GM19025 (cell line): ENCODE data around the gene C9orf50.
"Not testable (repeated sequence)": the region's sequence is repeated elsewhere in the genome, so short reads cannot be mapped to it uniquely, and the experiment has no call there.

Source experiments
- ATAC-seq: cut with Tn5 transposase; IDR thresholded peaks from one replicate; pipeline ENCODE4 v1.9.1; 2021; ENCODE audit warnings: mild to moderate bottlenecking, low read depth, moderate library complexity; ENCODE audit not compliant: unreplicated experiment

Gene C9orf50

GRCh38 chr9:129620669-129621295 is at the start of gene C9orf50:
Gene C9orf50, minus strand, starts transcription at chr9:129621101. Its CDS starts 527 bp downstream, at chr9:129620574.
- no peak for ATAC-seq

DNA sequence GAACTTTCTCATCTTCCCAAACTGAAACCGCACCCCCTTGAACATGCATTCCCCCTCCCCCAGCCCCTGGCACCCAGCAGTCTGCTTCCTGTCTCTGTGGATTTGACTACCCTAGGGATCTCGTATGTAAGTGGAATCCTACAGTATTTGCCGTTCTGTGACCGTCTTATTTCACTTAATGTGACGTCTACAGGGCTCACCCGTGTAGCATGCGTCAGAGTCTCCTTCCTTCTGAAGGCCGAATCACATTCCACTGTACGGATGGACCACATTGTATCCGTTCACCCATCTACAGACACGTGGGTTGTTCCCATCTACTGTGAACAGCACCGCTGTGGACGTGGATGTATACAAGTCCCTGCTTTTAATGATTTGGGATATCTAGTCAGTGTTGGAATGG is 49.0 kb upstream of the C9orf50 start:
- ATAC-seq, result no peak

DNA sequence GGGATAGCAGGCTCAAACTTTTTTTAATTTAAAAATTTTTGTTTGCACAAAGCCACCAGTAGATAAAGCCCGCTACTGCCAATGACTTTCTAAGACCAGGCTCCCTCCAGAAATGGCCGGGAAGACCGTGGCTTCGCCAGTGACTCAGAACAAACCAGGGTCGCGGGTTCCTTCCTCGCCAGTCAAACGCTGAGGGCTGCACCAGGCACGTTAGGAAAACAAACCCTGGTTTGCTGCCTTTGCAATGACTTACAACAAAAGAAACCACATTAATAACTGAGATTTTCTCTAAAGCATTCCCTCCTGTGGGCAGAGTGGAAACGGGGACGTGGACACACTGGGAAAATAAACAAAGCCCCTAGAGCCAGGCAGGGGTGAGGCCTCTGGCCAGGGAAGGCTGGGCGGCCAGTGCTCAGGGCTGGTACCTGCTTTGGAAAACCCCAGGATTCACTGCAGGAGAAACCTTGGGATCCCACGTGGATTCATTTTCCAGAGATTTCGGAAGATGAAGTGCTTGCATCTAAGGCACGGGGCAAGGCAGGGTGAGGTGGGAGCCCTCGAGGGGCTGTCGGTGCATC is 48.3 kb upstream of the C9orf50 start:
- no peak for ATAC-seq

- no peak for ATAC-seq
Observed at GRCh38 chr9:129667850-129668249, 46.9 kb upstream of the C9orf50 start.

DNA sequence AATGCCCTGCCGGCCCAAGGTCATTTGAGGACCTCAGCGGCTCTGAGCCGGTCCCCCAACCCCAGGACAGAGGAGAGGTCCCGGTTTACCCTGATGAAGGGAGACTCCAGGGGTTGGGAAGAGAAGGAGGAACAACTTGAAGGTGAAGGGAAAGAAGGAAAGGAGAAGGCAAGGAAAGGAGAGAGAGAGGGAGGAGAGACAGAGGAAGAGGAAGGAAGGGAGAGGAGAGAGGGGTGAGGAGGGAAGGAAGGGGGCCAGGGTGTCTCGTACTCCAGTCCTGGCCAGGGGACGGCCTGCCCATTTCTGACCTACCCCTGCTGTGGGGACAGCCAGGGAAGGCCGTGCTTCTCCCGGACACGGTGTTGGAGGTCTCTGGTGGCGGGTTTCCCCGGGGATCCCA is 46.5 kb upstream of the C9orf50 start:
- ATAC-seq, result no peak

DNA sequence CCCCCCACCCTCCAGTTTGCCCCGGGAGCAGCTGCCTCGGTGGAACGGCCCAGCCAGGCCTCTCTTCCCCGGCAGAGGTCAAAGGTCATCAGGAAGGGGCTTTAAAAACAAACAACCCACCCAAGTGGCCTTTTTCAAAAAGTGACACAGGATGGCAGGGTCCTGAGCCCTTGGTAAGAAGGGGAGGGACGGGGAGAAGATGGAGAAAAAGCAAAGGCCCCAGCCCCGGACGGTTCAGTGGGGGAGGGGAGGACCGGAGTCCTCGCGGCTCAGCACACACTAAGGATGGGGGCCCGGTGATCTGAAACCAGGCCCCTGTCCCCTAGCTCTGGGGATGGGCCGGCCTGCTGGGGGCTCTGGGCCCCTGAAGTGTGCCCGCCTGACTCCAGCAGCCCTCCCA is 45.7 kb upstream of the C9orf50 start:
- ATAC-seq, result no peak

DNA sequence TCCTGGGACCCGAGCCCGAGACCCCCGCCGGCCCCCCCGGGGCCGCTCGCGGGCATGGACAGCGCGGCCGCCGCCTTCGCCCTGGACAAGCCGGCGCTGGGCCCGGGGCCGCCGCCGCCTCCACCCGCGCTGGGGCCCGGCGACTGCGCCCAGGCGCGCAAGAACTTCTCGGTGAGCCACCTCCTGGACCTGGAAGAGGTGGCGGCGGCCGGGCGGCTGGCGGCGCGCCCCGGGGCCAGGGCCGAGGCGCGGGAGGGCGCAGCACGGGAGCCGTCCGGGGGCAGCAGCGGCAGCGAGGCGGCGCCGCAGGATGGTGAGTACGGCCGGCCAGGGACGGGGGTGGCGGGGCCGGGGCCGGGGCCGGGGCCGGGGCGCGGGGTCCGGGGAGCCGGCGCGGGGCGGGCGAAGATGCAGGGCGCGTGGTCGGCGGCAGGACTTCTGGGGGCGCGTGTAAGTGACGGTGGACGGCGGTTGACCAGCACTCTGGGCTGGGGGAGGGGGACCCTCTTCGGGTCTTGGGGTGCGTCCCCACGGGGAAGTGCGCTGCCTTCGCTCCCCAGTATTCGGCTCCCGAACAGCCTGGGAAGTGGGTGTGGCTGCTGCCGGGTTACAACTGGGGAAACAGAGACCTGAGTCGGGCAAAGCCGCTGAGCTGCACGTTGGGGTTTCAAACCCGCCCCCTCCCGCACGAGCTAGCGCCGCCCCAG is 45.1 kb upstream of the C9orf50 start:
- no peak for ATAC-seq

DNA sequence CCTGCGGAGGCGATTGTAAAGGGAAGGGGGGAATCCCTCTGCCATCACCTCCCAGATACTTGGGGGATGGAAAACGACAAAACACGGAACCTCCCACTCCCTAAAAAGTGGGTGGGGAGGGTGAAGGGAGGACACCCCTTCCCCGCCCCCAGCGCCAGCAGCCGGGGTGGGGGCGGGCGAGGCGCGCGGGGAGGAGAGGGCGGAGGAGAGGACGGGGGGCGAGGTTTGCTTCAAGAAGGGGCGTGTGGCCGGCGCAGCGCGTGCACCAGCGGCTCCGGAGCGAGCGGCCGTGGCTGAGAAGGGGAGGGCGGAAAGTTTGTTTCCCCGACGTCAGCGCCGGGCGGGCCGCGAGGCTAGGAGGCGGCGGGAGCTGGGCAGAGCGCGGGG is 44.5 kb upstream of the C9orf50 start, which contains the start of gene PRRX2:
Gene PRRX2 (plus strand): TSS at position 259 of the 387 bp plus-strand sequence. CDS start 221 bp downstream, outside the sequence.
- no peak for ATAC-seq

GRCh38 chr9:129664746-129665388 is 44.0 kb upstream of the C9orf50 start:
- ATAC-seq, result no peak

- ATAC-seq, result not testable (repeated sequence)
Observed at GRCh38 chr9:129662239-129662638, 41.3 kb upstream of the C9orf50 start.

- no peak for ATAC-seq
Observed at GRCh38 chr9:129661029-129661428, 40.1 kb upstream of the C9orf50 start.

- ATAC-seq, result no peak
Observed at GRCh38 chr9:129656795-129657390, 36.0 kb upstream of the C9orf50 start.

DNA sequence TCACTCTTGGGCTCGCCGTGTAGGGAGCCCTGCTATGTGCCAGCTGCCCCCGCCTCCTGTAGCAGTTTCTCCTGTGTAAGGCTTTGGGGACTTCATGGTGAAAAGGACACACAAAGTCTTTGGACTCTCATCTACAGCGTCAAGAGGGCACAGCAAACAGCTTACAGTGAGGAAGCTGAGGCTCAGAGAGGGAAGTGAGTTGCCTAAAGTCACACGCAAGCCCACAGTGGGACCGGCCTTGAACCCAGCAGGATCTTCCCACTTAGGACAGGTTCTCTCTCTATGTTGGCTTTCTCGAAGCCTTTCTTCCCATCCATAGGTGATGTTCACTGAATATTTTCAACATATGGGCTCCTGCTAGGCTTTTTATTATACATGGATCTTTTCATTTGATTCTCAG is 34.8 kb upstream of the C9orf50 start:
- no peak for ATAC-seq

DNA sequence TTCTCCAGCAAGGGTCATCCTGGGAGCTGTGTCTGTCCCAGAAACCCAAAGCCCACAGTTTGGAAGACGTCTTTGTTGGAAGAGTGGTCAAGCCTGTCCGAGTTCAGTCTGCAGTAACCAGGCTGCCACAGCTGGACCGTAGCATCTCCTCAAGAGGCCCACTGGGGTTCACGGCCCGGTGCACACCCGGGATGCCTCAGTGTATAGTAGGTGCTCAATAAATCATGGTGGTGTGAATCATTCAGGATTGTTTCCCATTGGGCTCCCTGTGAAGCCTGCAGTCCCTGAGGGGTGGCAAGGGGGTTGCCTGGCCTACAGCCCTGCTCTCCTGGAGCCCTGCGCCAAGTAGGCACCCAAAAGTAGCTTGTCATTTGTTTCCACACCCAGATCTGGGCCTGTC is 34.3 kb upstream of the C9orf50 start:
- no peak for ATAC-seq

- ATAC-seq, result no peak
Observed at GRCh38 chr9:129654554-129655040, 33.7 kb upstream of the C9orf50 start.

DNA sequence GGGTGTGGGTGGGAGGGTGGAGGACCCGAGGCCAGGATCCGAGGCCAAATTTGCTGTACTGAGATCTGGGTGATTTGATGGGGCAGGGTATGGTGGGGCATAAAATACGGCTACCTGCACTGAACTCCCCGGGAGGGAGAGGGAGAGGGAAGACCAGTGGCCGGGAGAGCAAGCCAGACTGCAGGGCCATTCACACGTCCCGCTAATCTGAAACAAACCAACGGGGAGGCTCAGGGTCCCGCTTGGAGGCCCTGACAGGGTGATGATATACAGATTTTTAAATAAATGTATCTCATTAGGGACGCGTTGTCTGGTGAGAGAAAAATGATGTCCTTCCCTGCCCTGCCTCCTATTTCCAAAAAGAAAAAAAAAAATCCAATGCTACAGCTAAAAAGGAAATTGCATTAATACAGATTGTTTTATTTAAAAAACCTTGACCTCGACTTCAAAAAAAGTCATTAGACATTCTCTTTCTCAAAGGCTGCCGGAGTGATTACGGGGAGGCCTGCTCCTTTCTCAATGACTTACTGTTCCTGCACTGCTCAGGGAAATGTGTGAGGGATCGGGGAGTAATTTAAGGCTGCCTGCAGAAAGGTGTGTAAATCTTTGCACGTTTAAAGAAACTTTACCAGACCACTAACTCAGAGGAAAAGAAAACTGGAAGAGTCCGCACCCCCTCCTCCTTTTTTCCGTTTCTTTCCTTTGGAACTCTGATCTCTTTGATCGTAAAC is 33.1 kb upstream of the C9orf50 start:
- ATAC-seq, result no peak

DNA sequence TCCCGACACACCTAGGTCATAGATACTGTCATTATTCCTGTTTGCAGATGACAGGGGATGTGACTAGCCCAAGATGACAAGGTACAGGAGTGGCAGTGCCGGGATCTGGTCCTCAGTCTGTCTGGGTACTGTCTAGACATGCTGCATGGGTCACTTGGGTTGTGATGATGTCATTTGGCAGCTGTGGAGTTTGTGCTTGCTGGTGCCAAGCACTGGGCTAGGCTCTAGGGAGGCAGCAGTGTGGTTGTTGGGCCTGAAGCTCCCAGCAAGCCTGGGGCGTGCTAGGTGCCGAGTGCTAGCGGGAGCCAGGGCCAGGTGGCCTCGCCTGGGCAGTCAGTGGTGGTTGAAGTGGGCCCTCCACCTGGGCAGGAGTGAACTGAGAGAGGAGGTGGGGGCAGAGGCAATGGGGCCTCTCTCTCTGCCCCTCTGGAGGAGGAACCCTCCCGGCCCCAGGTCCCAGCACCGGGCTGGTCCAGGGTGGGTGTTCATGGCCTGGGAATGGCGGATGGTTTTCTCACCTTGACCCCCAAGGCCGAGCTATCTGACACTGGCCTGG is 29.9 kb upstream of the C9orf50 start:
- ATAC-seq, result no peak

DNA sequence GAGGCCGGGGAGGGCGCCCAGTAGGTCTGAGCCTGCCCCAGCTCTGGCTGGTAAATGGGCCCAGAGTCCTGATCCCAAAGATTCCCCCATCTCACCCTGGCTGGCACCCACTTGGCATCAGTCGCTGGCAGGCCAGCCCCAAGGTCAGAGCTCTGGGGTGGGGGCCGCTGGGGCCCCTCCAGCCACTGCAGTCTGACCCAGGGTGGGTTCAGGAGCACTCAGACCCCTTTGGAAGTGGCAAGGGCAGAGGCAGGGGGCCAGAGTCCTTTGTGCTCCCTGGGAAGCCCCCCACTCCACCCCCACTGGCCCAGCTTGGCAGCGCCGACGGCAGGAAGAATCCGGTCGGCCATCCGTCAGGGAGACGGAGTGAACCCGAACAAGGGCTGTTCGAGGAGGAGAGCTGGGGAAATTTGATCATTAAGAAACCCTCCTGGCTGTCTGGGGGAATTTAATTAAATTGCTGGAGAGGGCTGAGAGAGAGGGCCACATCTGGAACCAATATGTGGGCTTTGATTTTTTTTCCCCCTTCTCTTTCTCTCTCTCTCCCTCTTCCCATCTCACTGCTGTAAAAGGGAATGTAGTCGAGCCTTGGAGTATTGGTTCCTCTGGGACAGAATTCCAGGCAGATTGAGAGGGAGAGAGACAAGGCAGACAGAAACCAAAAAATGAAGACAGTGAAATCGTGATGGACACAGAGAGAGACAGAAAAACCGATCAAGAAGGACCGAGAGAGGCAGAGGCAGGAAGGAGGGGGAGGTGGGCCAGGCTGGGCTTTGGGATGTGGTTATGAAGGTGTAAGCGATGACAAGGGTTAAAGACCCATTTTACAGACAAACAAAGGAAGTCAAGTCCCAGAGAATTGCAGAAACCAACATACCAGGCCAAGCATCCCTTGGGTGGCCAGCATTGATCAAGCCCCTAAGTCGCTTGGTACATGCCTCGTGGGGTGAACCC is 29.1 kb upstream of the C9orf50 start:
- no peak for ATAC-seq

- no peak for ATAC-seq
Observed at GRCh38 chr9:129648764-129649115, 27.8 kb upstream of the C9orf50 start.
